IMR-90 (cell line): ENCODE results near the gene GPR176. TPM values are rescaled to one million over a fixed set of nuclear protein-coding genes. Genes with fewer than 3 reads are reported as not detected.

Experiments
- ATAC-seq: fragments of 200-7000 bp; cut with Tn5 transposase; 2 replicates; pipeline ENCODE4 v1.9.1; 2020; ENCODE audit warnings: low read depth, mild to moderate bottlenecking, moderate library complexity
- BruUV-seq: library from RNA; stranded (reverse); fragments of 400-500 nt; replicated peaks from 2 replicates; lab custom pipeline; 2021; lab: Mats Ljungman, UMichigan
- CTCF ChIA-PET: fragments of 300-600 bp; formaldehyde crosslinking; extraction: SDS; loops from one replicate; lab custom pipeline; 2021; ENCODE audit warnings: antibody characterized with exemption; lab: Yijun Ruan, JAX
- POLR2A ChIA-PET: fragments of 300-600 bp; sonication (Branson Sonifier 250); formaldehyde crosslinking; loops from one replicate; lab custom pipeline; 2022; ENCODE audit warnings: antibody characterized with exemption; ENCODE audit not compliant: unreplicated experiment; lab: Charles Lee
- DNase-seq: peaks from one replicate; pipeline ENCODE4 v3.0.0; 2013
- H2AFZ ChIP-seq: replicated peaks from 2 replicates; pipeline ENCODE3; 2013; ENCODE audit warnings: low read length, mild to moderate bottlenecking; ENCODE audit not compliant: poor library complexity
- H2AK5ac ChIP-seq: 2 replicates; pipeline ENCODE4 v1.6.1; 2013; ENCODE audit warnings: low read depth, low read length, inconsistent platforms
- H2AK9ac ChIP-seq: replicated peaks from 2 replicates; pipeline ENCODE3; 2013; ENCODE audit warnings: mild to moderate bottlenecking, low read depth, low read length, moderate library complexity; ENCODE audit not compliant: poor library complexity
- H2BK120ac ChIP-seq: 2 replicates; pipeline ENCODE4 v1.6.1; 2013; ENCODE audit warnings: low read depth, low read length, inconsistent platforms
- H2BK15ac ChIP-seq: 3 replicates; pipeline ENCODE4 v1.6.1; 2013; ENCODE audit warnings: low read depth, low read length, inconsistent platforms
- H2BK20ac ChIP-seq: 2 replicates; pipeline ENCODE4 v1.6.1; 2013; ENCODE audit warnings: low read depth, mild to moderate bottlenecking, inconsistent platforms, low read length, moderate library complexity
- H2BK5ac ChIP-seq: 2 replicates; pipeline ENCODE4 v1.6.1; 2013; ENCODE audit warnings: mild to moderate bottlenecking, low read depth, low read length, inconsistent platforms; ENCODE audit not compliant: poor library complexity, severe bottlenecking
- H3K14ac ChIP-seq: replicated peaks from 2 replicates; pipeline ENCODE4 v1.6.1; 2013; ENCODE audit warnings: low read depth, low read length, inconsistent platforms
- H3K18ac ChIP-seq: 2 replicates; pipeline ENCODE4 v1.6.1; 2013; ENCODE audit warnings: low read depth, low read length, control low read depth
- H3K23ac ChIP-seq: 2 replicates; pipeline ENCODE4 v1.6.1; 2013; ENCODE audit warnings: low read depth, low read length, inconsistent platforms
- H3K27ac ChIP-seq: 2 replicates; pipeline ENCODE4 v1.5.1; 2013; ENCODE audit warnings: mild to moderate bottlenecking, control low read depth, low read length; ENCODE audit not compliant: insufficient read depth
- H3K27me3 ChIP-seq: 2 replicates; pipeline ENCODE4 v1.6.1; 2013; ENCODE audit warnings: low read length; ENCODE audit not compliant: control insufficient read depth, insufficient read depth
- H3K36me3 ChIP-seq: 2 replicates; pipeline ENCODE4 v1.6.1; 2013; ENCODE audit warnings: low read length, mixed read lengths; ENCODE audit not compliant: control insufficient read depth, insufficient read depth
- H3K4ac ChIP-seq: 2 replicates; pipeline ENCODE4 v1.6.1; 2013; ENCODE audit warnings: low read depth, low read length, inconsistent platforms
- H3K4me1 ChIP-seq: 2 replicates; pipeline ENCODE4 v1.6.1; 2013; ENCODE audit warnings: low read length, mixed read lengths; ENCODE audit not compliant: control insufficient read depth, insufficient read depth
- H3K4me2 ChIP-seq: 2 replicates; pipeline ENCODE4 v1.6.1; 2013; ENCODE audit warnings: low read depth, mild to moderate bottlenecking, control low read depth, low read length, moderate library complexity
- H3K4me3 ChIP-seq: 2 replicates; pipeline ENCODE4 v1.5.1; 2013; ENCODE audit warnings: low read depth, mild to moderate bottlenecking, control low read depth, low read length, moderate library complexity; ENCODE audit not compliant: insufficient read depth
- H3K56ac ChIP-seq: 2 replicates; pipeline ENCODE4 v1.6.1; 2013; ENCODE audit warnings: low read length, inconsistent platforms; ENCODE audit not compliant: insufficient read depth; ENCODE audit errors: extremely low read depth
- H3K79me1 ChIP-seq, 2 experiments: 2 replicates each; pipeline ENCODE4 v1.6.1; 2013; ENCODE audit warnings: low read length in 2 of 2, inconsistent platforms in 1 of 2, low read depth in 1 of 2
- H3K9ac ChIP-seq: 2 replicates; pipeline ENCODE4 v1.6.1; 2013; ENCODE audit warnings: low read depth, low read length, control low read depth
- H3K9me1 ChIP-seq: 2 replicates; pipeline ENCODE4 v1.6.1; 2013; ENCODE audit warnings: low read length, inconsistent platforms; ENCODE audit not compliant: insufficient read depth
- H3K9me3 ChIP-seq: 2 replicates; pipeline ENCODE4 v1.6.1; 2013; ENCODE audit warnings: low read length; ENCODE audit not compliant: control insufficient read depth, insufficient read depth
- H4K20me1 ChIP-seq: 2 replicates; pipeline ENCODE4 v1.6.1; 2013; ENCODE audit warnings: low read length, inconsistent platforms; ENCODE audit not compliant: insufficient read depth
- H4K5ac ChIP-seq: 2 replicates; pipeline ENCODE4 v1.6.1; 2013; ENCODE audit warnings: mild to moderate bottlenecking, low read depth, low read length, control low read depth
- H4K8ac ChIP-seq, 2 experiments: 2 replicates each; pipeline ENCODE4 v1.6.1; 2013; ENCODE audit warnings: low read depth in 2 of 2, low read length in 2 of 2, control low read depth in 1 of 2, inconsistent platforms in 1 of 2
- H4K91ac ChIP-seq: 2 replicates; pipeline ENCODE4 v1.6.1; 2013; ENCODE audit warnings: low read depth, low read length, inconsistent platforms; ENCODE audit not compliant: insufficient read depth
- SMC3 ChIP-seq: fragments of 150-350 bp; IDR thresholded peaks from 2 replicates; pipeline ENCODE4 v1.6.1; 2016; ENCODE audit warnings: low read depth, mild to moderate bottlenecking, antibody characterized with exemption, low read length, moderate library complexity
- USF2 ChIP-seq: fragments of 150-350 bp; IDR thresholded peaks from 2 replicates; pipeline ENCODE4 v1.6.1; 2017; ENCODE audit warnings: mild to moderate bottlenecking, antibody characterized with exemption, low read length, low read depth
- WGBS, 2 experiments: methylation state at CpG; one replicate each; pipeline versions ENCODE4 v1.1.5 to v1.1.7; 2013; ENCODE audit warnings: missing lambda C conversion rate in 2 of 2; ENCODE audit not compliant: insufficient read length in 1 of 2; ENCODE audit errors: extremely low coverage in 2 of 2; 5-methylcytosine and 5-hydroxymethylcytosine counted together
- dilution Hi-C: fragments of 300-500 bp; cut with HindIII; formaldehyde crosslinking; loops from one replicate; pipeline ENCODE4 v1.14.3; 2018; ENCODE audit warnings: low sequenced_read_pairs; ENCODE audit not compliant: unreplicated experiment
- in situ Hi-C: fragments of 300-500 bp; cut with MboI; formaldehyde crosslinking; loops from 3 replicates; pipeline ENCODE4 v1.14.3; 2019; ENCODE audit warnings: low sequenced_read_pairs, inconsistent platforms, mixed read lengths
- intact Hi-C: fragments of 100-400 bp; cut with micrococcal nuclease; formaldehyde crosslinking; loops from 2 replicates; pipeline ENCODE4 v1.10.0; 2022
- polyA plus RNA-seq, 3 experiments: library from polyadenylated mRNA; depleted of rRNA; stranded (reverse); fragments of >200 nt; gene quantifications; 2 replicates each; pipeline ENCODE4 v1.2.3, GENCODE V29; 2012; ENCODE audit warnings: low replicate concordance in 1 of 3
- total RNA-seq: library from RNA; depleted of rRNA; stranded (reverse); fragments of >200 nt; gene quantifications from 2 replicates; pipeline ENCODE4 v1.2.3, GENCODE V29; 2012

GPR176 gene
- total and polyA plus RNA-seq, 2 of the 4 experiments (the other 2 are of a cell fraction): 114 to 246 TPM

GRCh38 chr15:39835550-39835949, 84.5 kb downstream of the GPR176 start:
- POLR2A ChIA-PET: no interaction called here

More at GRCh38 chr15:39835550-39835949, 84.5 kb downstream of the GPR176 start:
- no CpG with 5 or more reads among the region's 2 CpGs for WGBS, 2 experiments
- Histone ChIP-seq H2BK5ac (no peak overlapping the region), H3K27ac (no peak overlapping the region), H2AK9ac (no peak overlapping the region), H3K27me3 (no peaks in the 10 kb centered on the region), H2BK20ac (no peak overlapping the region), H3K4ac (0 out of 2 replicates have a peak overlapping the region, but pooled peaks have one; percentile 22), H3K23ac (no peak overlapping the region), H4K5ac (no peak overlapping the region), H2BK15ac (no peak overlapping the region), H3K14ac (0 out of 2 replicates have a peak overlapping the region, but pooled peaks have one; percentile 26), H2AFZ (no peak overlapping the region), H3K36me3 (no peaks in the 10 kb centered on the region), H3K4me1 (peaks cover 9% of the 10 kb centered on the region), H4K8ac (no peak overlapping the region), H3K56ac (no peak overlapping the region), H3K4me3 (no peak overlapping the region), H2AK5ac (no peak overlapping the region; the same call in 1 of the 2 replicates), H3K18ac (no peak overlapping the region), H3K79me1 (peaks cover 21 to 58% of the 10 kb centered on the region in 2 experiments), H3K9me1 (peaks cover 16% of the 10 kb centered on the region), H4K20me1 (peaks cover 62% of the 10 kb centered on the region; the same call in 1 of the 2 replicates), H4K91ac (no peak overlapping the region), H3K9ac (no peak overlapping the region), H2BK120ac (no peak overlapping the region), H3K9me3 (no peaks in the 10 kb centered on the region), H3K4me2 (no peak overlapping the region)
- CTCF ChIA-PET: no interaction called here
- DNase-seq (no peak), ATAC-seq (no peak)
- TF ChIP-seq USF2: peak; percentile 16; the same call in 1 of the 2 replicates
- TF ChIP-seq SMC3: no peak
- in situ Hi-C loops: no loop called here
- BruUV-seq: no TSS peak
- dilution Hi-C loops: no loop called here
- intact Hi-C loops: no loop called here
